Measurements from ENCODE around the gene TIMM50.

DNA sequence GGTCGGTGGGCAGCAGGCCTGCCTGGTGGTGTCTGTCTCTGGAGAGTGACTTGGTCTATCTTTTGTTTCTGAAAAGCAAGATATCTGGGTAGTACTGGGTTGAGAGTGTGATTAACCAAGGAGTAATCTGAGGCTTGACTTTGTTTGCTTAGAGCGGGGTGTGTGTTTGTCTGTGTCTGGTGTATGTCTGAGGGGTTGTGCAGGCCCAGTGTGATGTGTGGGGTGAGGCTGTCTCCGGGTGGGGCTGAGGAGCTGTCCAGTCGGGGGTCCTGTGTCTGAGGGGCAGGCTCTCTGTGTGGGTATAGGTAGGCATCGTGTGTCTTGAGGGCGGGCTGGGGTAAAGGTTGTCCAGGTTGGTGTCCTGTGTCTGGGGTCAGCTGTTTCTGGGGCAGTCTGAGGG lies 11.1 kb upstream of the TIMM50 start:
- no peak for TF ChIP-seq POLR2A (IDR thresholded peaks at IDR 0.05)
- TF ChIP-seq, protein P1, sequence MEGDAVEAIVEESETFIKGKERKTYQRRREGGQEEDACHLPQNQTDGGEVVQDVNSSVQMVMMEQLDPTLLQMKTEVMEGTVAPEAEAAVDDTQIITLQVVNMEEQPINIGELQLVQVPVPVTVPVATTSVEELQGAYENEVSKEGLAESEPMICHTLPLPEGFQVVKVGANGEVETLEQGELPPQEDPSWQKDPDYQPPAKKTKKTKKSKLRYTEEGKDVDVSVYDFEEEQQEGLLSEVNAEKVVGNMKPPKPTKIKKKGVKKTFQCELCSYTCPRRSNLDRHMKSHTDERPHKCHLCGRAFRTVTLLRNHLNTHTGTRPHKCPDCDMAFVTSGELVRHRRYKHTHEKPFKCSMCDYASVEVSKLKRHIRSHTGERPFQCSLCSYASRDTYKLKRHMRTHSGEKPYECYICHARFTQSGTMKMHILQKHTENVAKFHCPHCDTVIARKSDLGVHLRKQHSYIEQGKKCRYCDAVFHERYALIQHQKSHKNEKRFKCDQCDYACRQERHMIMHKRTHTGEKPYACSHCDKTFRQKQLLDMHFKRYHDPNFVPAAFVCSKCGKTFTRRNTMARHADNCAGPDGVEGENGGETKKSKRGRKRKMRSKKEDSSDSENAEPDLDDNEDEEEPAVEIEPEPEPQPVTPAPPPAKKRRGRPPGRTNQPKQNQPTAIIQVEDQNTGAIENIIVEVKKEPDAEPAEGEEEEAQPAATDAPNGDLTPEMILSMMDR (IDR thresholded peaks at IDR 0.05) = no peak

Measured in esophagus squamous epithelium (tissue), 4 donors.